ENCODE measurements around the gene ZNF205. TPM values are rescaled to one million over a fixed set of nuclear protein-coding genes. Genes with fewer than 3 reads are reported as not detected.

The ZNF205 gene
- total and polyA plus RNA-seq, 9 of the 15 experiments (the other 6 are each of a cell fraction or from before 2014, with no cell fraction given), result 2.4 to 11.8 (median 5.1) TPM; not detected in 2

DNA sequence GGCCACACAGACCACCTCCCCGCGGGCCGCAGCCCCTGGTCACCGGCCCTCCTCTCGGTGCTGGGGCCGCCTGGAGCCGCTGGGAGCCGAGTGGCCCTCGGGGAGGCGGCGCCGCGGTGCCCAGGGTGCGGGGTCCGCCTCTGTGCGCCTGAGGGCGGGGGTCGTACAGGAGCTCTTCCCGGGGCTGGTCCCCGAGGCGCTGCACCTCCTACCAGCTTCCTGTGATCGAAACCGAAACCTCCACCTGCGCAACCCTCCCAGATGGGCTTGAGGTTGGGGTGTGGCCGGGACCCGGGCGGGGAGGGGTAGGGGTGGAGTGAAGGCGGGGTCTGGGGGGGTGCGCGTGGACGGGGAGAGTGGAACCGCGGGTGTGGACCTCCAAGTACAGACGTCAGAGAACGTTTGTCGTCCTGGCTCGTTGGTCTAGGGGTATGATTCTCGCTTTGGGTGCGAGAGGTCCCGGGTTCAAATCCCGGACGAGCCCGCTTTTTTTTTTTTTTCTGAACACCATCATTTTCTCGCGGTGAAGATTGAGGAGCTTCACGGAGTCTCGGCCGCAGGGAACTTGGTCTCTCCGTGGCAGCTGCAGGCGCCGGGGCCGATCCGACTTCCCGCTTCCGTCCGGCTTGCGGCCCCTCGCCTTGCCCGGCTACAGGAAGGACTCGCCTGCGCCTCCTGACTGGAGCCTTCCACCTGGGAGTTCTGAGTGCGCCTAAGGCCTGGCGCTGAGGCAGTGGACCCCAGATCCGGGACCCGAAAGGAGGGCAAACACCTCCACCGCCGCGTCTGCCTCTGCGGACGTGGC, 46.3 kb downstream of the ZNF205 start (continued):
- TF ChIP-seq, protein P1, sequence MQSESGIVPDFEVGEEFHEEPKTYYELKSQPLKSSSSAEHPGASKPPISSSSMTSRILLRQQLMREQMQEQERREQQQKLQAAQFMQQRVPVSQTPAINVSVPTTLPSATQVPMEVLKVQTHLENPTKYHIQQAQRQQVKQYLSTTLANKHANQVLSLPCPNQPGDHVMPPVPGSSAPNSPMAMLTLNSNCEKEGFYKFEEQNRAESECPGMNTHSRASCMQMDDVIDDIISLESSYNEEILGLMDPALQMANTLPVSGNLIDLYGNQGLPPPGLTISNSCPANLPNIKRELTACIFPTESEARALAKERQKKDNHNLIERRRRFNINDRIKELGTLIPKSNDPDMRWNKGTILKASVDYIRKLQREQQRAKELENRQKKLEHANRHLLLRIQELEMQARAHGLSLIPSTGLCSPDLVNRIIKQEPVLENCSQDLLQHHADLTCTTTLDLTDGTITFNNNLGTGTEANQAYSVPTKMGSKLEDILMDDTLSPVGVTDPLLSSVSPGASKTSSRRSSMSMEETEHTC (IDR thresholded peaks at IDR 0.05), result 0 out of 2 replicates have a peak, but pooled peaks have one; percentile 27
- TF ChIP-seq ZFP30 (CRISPR knock-in tag; IDR thresholded peaks at IDR 0.05; ENCODE audit: borderline replicate concordance) (no peak), TSC22D4 (tag; IDR thresholded peaks at IDR 0.05) (no peak), TGIF2 (CRISPR knock-in tag; IDR thresholded peaks at IDR 0.05) (no peak), FOXP1 (CRISPR knock-in tag; IDR thresholded peaks at IDR 0.05) (no peak), ZNF589 (CRISPR knock-in tag; IDR thresholded peaks at IDR 0.05; ENCODE audit: low read depth) (no peak), SIN3B (IDR thresholded peaks at IDR 0.05; ENCODE audit: low read depth) (no peak), CREBBP (IDR thresholded peaks at IDR 0.05; ENCODE audit: low read depth, low read length) (no peak), PPARD (CRISPR knock-in tag; IDR thresholded peaks at IDR 0.05) (no peak), HDAC6 (IDR thresholded peaks at IDR 0.05; ENCODE audit: low read depth, low read length) (no peak), HLTF (IDR thresholded peaks at IDR 0.05) (no peak), SMC3 (conservative IDR thresholded peaks at IDR 0.05; ENCODE audit: insufficient read depth, low read depth, low read length) (no peak)
- TF ChIP-seq, protein P2, sequence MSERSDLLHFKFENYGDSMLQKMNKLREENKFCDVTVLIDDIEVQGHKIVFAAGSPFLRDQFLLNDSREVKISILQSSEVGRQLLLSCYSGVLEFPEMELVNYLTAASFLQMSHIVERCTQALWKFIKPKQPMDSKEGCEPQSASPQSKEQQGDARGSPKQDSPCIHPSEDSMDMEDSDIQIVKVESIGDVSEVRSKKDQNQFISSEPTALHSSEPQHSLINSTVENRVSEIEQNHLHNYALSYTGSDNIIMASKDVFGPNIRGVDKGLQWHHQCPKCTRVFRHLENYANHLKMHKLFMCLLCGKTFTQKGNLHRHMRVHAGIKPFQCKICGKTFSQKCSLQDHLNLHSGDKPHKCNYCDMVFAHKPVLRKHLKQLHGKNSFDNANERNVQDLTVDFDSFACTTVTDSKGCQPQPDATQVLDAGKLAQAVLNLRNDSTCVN (CRISPR knock-in tag; IDR thresholded peaks at IDR 0.05), result no peak
- TF ChIP-seq, protein P3, sequence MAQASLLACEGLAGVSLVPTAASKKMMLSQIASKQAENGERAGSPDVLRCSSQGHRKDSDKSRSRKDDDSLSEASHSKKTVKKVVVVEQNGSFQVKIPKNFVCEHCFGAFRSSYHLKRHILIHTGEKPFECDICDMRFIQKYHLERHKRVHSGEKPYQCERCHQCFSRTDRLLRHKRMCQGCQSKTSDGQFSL (CRISPR knock-in tag; IDR thresholded peaks at IDR 0.05), result peak; percentile 96
- TF ChIP-seq, protein P3 (tag; IDR thresholded peaks at IDR 0.05), result peak in 1 of 2 experiments; percentile 93; a peak in 2 of 4 replicates
- TF ChIP-seq, protein P4, sequence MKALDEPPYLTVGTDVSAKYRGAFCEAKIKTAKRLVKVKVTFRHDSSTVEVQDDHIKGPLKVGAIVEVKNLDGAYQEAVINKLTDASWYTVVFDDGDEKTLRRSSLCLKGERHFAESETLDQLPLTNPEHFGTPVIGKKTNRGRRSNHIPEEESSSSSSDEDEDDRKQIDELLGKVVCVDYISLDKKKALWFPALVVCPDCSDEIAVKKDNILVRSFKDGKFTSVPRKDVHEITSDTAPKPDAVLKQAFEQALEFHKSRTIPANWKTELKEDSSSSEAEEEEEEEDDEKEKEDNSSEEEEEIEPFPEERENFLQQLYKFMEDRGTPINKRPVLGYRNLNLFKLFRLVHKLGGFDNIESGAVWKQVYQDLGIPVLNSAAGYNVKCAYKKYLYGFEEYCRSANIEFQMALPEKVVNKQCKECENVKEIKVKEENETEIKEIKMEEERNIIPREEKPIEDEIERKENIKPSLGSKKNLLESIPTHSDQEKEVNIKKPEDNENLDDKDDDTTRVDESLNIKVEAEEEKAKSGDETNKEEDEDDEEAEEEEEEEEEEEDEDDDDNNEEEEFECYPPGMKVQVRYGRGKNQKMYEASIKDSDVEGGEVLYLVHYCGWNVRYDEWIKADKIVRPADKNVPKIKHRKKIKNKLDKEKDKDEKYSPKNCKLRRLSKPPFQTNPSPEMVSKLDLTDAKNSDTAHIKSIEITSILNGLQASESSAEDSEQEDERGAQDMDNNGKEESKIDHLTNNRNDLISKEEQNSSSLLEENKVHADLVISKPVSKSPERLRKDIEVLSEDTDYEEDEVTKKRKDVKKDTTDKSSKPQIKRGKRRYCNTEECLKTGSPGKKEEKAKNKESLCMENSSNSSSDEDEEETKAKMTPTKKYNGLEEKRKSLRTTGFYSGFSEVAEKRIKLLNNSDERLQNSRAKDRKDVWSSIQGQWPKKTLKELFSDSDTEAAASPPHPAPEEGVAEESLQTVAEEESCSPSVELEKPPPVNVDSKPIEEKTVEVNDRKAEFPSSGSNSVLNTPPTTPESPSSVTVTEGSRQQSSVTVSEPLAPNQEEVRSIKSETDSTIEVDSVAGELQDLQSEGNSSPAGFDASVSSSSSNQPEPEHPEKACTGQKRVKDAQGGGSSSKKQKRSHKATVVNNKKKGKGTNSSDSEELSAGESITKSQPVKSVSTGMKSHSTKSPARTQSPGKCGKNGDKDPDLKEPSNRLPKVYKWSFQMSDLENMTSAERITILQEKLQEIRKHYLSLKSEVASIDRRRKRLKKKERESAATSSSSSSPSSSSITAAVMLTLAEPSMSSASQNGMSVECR (CRISPR knock-in tag; IDR thresholded peaks at IDR 0.05), result no peak; the same call in 1 of the 2 replicates
- TF ChIP-seq, protein P5, sequence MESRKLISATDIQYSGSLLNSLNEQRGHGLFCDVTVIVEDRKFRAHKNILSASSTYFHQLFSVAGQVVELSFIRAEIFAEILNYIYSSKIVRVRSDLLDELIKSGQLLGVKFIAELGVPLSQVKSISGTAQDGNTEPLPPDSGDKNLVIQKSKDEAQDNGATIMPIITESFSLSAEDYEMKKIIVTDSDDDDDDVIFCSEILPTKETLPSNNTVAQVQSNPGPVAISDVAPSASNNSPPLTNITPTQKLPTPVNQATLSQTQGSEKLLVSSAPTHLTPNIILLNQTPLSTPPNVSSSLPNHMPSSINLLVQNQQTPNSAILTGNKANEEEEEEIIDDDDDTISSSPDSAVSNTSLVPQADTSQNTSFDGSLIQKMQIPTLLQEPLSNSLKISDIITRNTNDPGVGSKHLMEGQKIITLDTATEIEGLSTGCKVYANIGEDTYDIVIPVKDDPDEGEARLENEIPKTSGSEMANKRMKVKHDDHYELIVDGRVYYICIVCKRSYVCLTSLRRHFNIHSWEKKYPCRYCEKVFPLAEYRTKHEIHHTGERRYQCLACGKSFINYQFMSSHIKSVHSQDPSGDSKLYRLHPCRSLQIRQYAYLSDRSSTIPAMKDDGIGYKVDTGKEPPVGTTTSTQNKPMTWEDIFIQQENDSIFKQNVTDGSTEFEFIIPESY (CRISPR knock-in tag; IDR thresholded peaks at IDR 0.05), result no peak
